Neural progenitor cell (in vitro differentiated cells): ENCODE results near the gene C20orf202. TPM values are rescaled to one million over a fixed set of nuclear protein-coding genes. Genes with fewer than 3 reads are reported as not detected.

ENCODE experiments used
- DNase-seq: peaks from one replicate; pipeline ENCODE4 v3.0.0-alpha.2; 2016; ENCODE audit warnings: low spot score
- H2AFZ ChIP-seq: fragments of 200-600 bp; sonication (generic); replicated peaks from 2 replicates; pipeline ENCODE4 v1.6.1; 2016; ENCODE audit warnings: antibody characterized with exemption
- H3F3A ChIP-seq: fragments of 200-600 bp; sonication (generic); 2 replicates; pipeline ENCODE4 v1.6.1; 2016; ENCODE audit warnings: antibody characterized with exemption, low read depth
- H3K27ac ChIP-seq: fragments of 200-600 bp; sonication (generic); 2 replicates; pipeline ENCODE4 v1.5.1; 2016; ENCODE audit warnings: mild to moderate bottlenecking
- H3K27me3 ChIP-seq: fragments of 200-600 bp; sonication (generic); 2 replicates; pipeline ENCODE4 v1.6.1; 2016; ENCODE audit warnings: mild to moderate bottlenecking, moderate library complexity
- H3K36me3 ChIP-seq: fragments of 200-600 bp; sonication (generic); 2 replicates; pipeline ENCODE4 v1.5.1; 2016
- H3K4me1 ChIP-seq: fragments of 200-600 bp; sonication (generic); 2 replicates; pipeline ENCODE4 v1.6.1; 2016; ENCODE audit warnings: mixed run types
- H3K4me2 ChIP-seq: fragments of 200-600 bp; sonication (generic); 2 replicates; pipeline ENCODE4 v1.6.1; 2016
- H3K4me3 ChIP-seq: fragments of 200-600 bp; sonication (generic); 2 replicates; pipeline ENCODE4 v1.5.1; 2016
- H3K79me2 ChIP-seq: fragments of 200-600 bp; sonication (generic); 2 replicates; pipeline ENCODE4 v1.6.1; 2016; ENCODE audit warnings: low read depth
- H3K9ac ChIP-seq: fragments of 200-600 bp; sonication (generic); 2 replicates; pipeline ENCODE4 v1.6.1; 2016
- H3K9me3 ChIP-seq: fragments of 200-600 bp; sonication (generic); 2 replicates; pipeline ENCODE4 v1.5.1; 2016; ENCODE audit warnings: low read depth
- H4K20me1 ChIP-seq: fragments of 200-600 bp; sonication (generic); 2 replicates; pipeline ENCODE4 v1.6.1; 2016; ENCODE audit warnings: low read depth
- H3K27ac Mint-ChIP-seq: 3 replicates; pipeline ENCODE4 v1.8.0; 2021; ENCODE audit warnings: mixed read lengths
- H3K27me3 Mint-ChIP-seq: 2 replicates; pipeline ENCODE4 v1.8.0; 2022; ENCODE audit warnings: low read depth, mild to moderate bottlenecking, inconsistent platforms, moderate library complexity, mixed read lengths; ENCODE audit not compliant: insufficient read depth
- H3K36me3 Mint-ChIP-seq: 3 replicates; pipeline ENCODE4 v1.8.0; 2021; ENCODE audit warnings: mixed read lengths
- H3K4me1 Mint-ChIP-seq: 3 replicates; pipeline ENCODE4 v1.8.0; 2021; ENCODE audit warnings: mixed read lengths
- H3K4me3 Mint-ChIP-seq: 3 replicates; pipeline ENCODE4 v1.8.0; 2021; ENCODE audit warnings: mild to moderate bottlenecking, moderate library complexity, mixed read lengths
- H3K9me3 Mint-ChIP-seq: 3 replicates; pipeline ENCODE4 v1.8.0; 2020; ENCODE audit warnings: mixed read lengths
- EZH2 ChIP-seq: fragments of 200-600 bp; sonication (generic); IDR thresholded peaks from 2 replicates; pipeline ENCODE4 v1.6.1; 2017; ENCODE audit warnings: antibody characterized with exemption, mild to moderate bottlenecking, moderate library complexity
- EZH2phosphoT487 ChIP-seq: fragments of 200-600 bp; sonication (generic); IDR thresholded peaks from 2 replicates; pipeline ENCODE4 v1.6.1; 2017; ENCODE audit warnings: antibody characterized with exemption
- total RNA-seq: library from RNA; depleted of rRNA; stranded (reverse); fragments of >200 nt; gene quantifications from 2 replicates; pipeline ENCODE4 v1.2.3, GENCODE V29; 2015; ENCODE audit warnings: low replicate concordance
- TF ChIP-seq, protein P1 (sequence below): fragments of 200-600 bp; sonication (generic); IDR thresholded peaks from 2 replicates; pipeline ENCODE4 v1.5.1; 2017; ENCODE audit warnings: antibody characterized with exemption, mild to moderate bottlenecking

C20orf202 gene
- total RNA-seq, 1 donor from 2014 or later = not detected

DNA sequence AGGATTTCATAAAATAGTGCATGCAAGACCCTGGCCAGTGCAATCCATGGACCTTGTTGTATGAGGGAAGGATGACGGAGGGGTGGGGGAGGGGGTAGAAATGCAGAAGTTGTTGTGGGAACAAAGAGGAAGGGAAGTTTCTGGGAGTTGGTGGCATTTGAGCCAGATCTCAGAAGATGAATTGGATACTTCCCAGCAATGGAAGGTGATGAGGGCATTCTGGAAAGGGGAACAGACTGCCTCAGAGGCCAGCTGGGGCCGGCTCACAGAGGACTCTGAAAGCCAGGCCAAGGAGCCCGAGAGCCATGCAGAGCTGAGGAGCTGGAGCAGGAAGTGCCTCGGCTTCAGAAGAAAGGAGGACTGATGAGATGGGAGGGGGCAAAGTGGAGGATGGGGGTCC, 21.1 kb upstream of the C20orf202 start:
- Histone ChIP-seq H2AFZ (no peak overlapping the region), H3F3A (peaks cover 6% of the 10 kb centered on the region), H3K27ac (no peak overlapping the region), H3K9me3 (no peaks in the 10 kb centered on the region), H3K27me3 (peaks cover 50% of the 10 kb centered on the region), H3K4me1 (peaks cover 5% of the 10 kb centered on the region), H3K4me3 (no peak overlapping the region), H3K36me3 (no peaks in the 10 kb centered on the region), H3K79me2 (no peaks in the 10 kb centered on the region), H3K9ac (no peak overlapping the region), H4K20me1 (peaks cover 16% of the 10 kb centered on the region), H3K4me2 (no peak overlapping the region)
- Mint-ChIP-seq H3K27me3 (peaks cover 27% of the 10 kb centered on the region), H3K4me3 (no peak overlapping the region), H3K9me3 (no peaks in the 10 kb centered on the region), H3K4me1 (peaks cover 11% of the 10 kb centered on the region), H3K27ac (no peak overlapping the region), H3K36me3 (peaks cover 4% of the 10 kb centered on the region)
- no peak for TF ChIP-seq EZH2
- TF ChIP-seq EZH2phosphoT487 = no peak
- TF ChIP-seq, protein P1, sequence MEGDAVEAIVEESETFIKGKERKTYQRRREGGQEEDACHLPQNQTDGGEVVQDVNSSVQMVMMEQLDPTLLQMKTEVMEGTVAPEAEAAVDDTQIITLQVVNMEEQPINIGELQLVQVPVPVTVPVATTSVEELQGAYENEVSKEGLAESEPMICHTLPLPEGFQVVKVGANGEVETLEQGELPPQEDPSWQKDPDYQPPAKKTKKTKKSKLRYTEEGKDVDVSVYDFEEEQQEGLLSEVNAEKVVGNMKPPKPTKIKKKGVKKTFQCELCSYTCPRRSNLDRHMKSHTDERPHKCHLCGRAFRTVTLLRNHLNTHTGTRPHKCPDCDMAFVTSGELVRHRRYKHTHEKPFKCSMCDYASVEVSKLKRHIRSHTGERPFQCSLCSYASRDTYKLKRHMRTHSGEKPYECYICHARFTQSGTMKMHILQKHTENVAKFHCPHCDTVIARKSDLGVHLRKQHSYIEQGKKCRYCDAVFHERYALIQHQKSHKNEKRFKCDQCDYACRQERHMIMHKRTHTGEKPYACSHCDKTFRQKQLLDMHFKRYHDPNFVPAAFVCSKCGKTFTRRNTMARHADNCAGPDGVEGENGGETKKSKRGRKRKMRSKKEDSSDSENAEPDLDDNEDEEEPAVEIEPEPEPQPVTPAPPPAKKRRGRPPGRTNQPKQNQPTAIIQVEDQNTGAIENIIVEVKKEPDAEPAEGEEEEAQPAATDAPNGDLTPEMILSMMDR = no peak
- no peak for DNase-seq

DNA sequence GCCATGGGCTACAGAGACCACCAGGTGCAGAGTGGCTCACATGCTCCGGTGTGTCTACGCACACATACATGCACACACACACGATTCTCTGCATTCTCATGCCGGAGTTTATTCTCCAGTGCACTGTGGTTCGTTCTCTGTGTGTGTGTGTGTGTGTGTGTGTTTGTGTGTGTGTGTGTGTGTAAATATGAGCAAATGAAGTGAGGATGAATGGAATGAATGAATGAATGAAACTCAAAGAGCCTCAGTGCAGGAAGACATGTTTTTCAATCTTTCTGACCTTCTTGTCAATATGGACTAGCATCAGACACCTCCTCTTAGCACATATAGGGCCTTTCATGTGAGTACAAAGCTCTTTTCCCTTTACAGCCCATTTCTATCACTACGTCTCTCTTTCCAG, 20.1 kb upstream of the C20orf202 start:
- no peak overlapping the region for H3K4me2 ChIP-seq
- no peak overlapping the region for H3K27ac ChIP-seq
- H3K4me3 ChIP-seq = no peak overlapping the region
- peaks cover 6% of the 10 kb centered on the region for H3F3A ChIP-seq
- TF ChIP-seq EZH2phosphoT487 (no peak), EZH2 (no peak)
- TF ChIP-seq, protein P1 = no peak
- Mint-ChIP-seq H3K9me3 (no peaks in the 10 kb centered on the region), H3K27me3 (peaks cover 27% of the 10 kb centered on the region), H3K4me1 (peaks cover 11% of the 10 kb centered on the region), H3K4me3 (no peak overlapping the region), H3K27ac (no peak overlapping the region), H3K36me3 (peaks cover 4% of the 10 kb centered on the region)
- H3K4me1 ChIP-seq = peaks cover 5% of the 10 kb centered on the region
- H3K36me3 ChIP-seq = no peaks in the 10 kb centered on the region
- no peak overlapping the region for H2AFZ ChIP-seq
- no peak for DNase-seq
- H3K9ac ChIP-seq = no peak overlapping the region
- H3K79me2 ChIP-seq = no peaks in the 10 kb centered on the region
- peaks cover 10% of the 10 kb centered on the region for H4K20me1 ChIP-seq
- peaks cover 50% of the 10 kb centered on the region for H3K27me3 ChIP-seq
- no peaks in the 10 kb centered on the region for H3K9me3 ChIP-seq

DNA sequence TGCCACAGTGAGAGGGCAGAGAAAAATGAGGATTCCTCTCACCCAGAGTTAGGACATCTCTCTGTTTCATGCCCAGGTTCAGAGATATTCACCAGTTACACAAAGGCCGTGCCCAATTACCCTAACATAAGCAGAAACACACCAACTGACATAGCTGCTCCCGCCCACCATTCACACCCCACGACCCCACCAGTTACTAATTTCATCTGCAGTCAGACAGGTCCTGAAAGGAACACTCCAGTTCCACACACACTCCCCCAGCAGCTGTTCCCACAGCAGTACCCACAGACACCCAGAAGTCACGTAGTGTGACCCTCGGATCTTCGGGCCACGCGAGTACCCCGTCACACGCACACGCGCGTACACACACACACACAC, 19.0 kb upstream of the C20orf202 start:
- Histone ChIP-seq H3F3A (peaks cover 6% of the 10 kb centered on the region), H3K4me1 (peaks cover 5% of the 10 kb centered on the region), H3K4me2 (peak overlapping the region; percentile 95), H3K79me2 (no peaks in the 10 kb centered on the region), H2AFZ (no peak overlapping the region), H3K9ac (no peak overlapping the region), H3K9me3 (no peaks in the 10 kb centered on the region), H3K27me3 (peaks cover 53% of the 10 kb centered on the region), H3K36me3 (no peaks in the 10 kb centered on the region), H4K20me1 (peaks cover 10% of the 10 kb centered on the region), H3K4me3 (peak overlapping the region; percentile 75), H3K27ac (no peak overlapping the region)
- no peak for TF ChIP-seq EZH2
- Mint-ChIP-seq H3K27me3 (peaks cover 27% of the 10 kb centered on the region), H3K36me3 (peaks cover 4% of the 10 kb centered on the region), H3K4me1 (peaks cover 11% of the 10 kb centered on the region), H3K9me3 (no peaks in the 10 kb centered on the region), H3K4me3 (peak overlapping the region; percentile 88), H3K27ac (no peak overlapping the region)
- no peak for DNase-seq

DNA sequence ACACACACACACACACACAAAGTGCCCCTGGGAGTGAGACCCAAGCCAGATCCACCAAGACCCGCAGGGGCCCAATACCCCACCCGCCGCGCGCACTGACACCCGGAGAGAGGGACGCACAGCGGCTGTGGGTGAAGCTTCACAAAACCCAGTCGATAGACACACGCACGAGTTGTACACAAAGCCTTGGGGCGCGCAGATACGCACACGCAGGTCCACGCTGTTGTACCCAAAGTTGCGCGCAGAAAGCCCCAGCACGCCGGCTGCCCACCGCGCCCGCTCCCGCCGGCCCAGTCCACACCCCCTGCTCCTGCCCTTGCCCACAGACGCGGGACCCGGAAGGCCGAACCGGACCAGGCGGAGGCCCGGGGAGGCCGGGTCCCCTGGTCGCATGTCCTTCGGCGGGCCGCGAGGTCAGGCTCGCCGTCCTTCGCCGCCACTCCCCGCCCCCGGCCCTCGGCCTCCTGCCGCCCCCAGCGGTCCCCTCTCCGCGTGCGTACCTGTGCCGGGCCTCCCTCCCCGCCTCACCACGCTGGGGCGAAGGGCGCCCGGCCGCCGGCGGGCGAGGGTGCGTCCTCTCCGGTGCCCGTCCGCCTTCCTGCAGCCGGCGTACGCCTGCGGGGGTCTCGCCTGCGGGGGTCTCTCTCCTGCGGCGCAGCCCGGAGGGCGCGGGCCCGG, 18.5 kb upstream of the C20orf202 start, which contains the start of gene TMEM74B:
TMEM74B (minus strand) TSS at position 344 of the 678 bp plus-strand sequence. CDS start 1,180 bp downstream, outside the sequence.
- no peaks in the 10 kb centered on the region for H3K36me3 ChIP-seq
- DNase-seq = peak; percentile 50
- peak; percentile 92 for TF ChIP-seq EZH2
- peak; percentile 77 for TF ChIP-seq EZH2phosphoT487
- TF ChIP-seq, protein P1 = no peak
- Mint-ChIP-seq H3K36me3 (peaks cover under 1% of the 10 kb centered on the region), H3K9me3 (no peaks in the 10 kb centered on the region), H3K27ac (no peak within 1 kb of the TSS), H3K27me3 (peaks cover 26% of the 10 kb centered on the region), H3K4me3 (peak within 1 kb of the TSS; percentile 88), H3K4me1 (peaks cover 11% of the 10 kb centered on the region)
- H3F3A ChIP-seq = peaks cover 6% of the 10 kb centered on the region
- no peak within 1 kb of the TSS for H3K27ac ChIP-seq
- peak within 1 kb of the TSS; percentile 98 for H2AFZ ChIP-seq
- H3K79me2 ChIP-seq = no peaks in the 10 kb centered on the region
- peaks cover 10% of the 10 kb centered on the region for H4K20me1 ChIP-seq
- no peak within 1 kb of the TSS for H3K9ac ChIP-seq
- H3K4me2 ChIP-seq = peak within 1 kb of the TSS; percentile 95
- H3K4me3 ChIP-seq = peak within 1 kb of the TSS; percentile 75
- peaks cover 57% of the 10 kb centered on the region for H3K27me3 ChIP-seq
- peaks cover 5% of the 10 kb centered on the region for H3K4me1 ChIP-seq
- H3K9me3 ChIP-seq = no peaks in the 10 kb centered on the region
